ENCODE data around the gene SPACA7. TPM values are rescaled to one million over a fixed set of nuclear protein-coding genes. Genes with fewer than 3 reads are reported as not detected.

Gene SPACA7
- total and polyA plus RNA-seq, 5 donors, result not detected

DNA sequence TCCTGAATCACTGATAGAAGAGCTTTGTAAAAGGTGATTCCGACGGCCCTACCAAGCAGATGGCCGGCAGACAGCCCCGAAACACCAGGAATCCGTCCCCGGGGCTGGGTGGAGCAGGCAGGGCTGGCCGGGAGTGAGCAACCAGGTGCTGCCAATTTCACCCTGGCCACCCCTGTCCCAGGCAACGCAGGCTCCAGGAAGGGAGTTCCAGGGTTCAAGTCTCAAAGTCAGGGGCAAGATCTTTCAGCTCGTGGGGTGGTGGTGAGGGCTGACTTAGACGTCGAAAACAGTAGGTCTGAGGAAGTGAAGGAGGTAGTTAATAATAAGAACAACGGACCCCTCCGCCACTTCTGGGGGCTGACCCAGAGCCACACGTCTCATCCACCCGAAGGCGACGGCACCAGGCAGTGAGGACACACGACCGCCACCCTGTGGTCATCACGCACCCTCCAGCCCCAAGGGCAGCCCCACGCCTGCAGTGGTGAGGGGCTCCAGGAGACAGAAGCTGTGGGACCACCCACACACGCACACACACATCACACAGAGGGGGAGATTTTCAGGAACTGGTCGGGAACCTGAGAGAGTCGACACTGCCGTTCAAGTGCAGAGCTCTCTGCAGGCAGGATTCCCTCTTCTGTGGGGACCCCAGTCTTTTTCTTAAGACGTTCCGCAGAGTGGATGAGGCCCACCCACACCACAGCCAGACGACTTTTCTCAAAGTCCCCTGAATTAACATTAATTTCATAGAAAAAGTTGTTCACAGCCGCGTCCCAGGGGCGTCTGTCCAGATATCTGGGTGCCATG lies 67.2 kb downstream of the SPACA7 start:
- ATAC-seq (no peak), DNase-seq (peak in 1 of 3 donors; percentile 52)
- no peaks in the 10 kb centered on the region for H3K4me1 ChIP-seq (ENCODE audit: control insufficient read depth, insufficient read depth, low read length)
- 22% methylated on average over 31 of the region's 31 CpGs for WGBS
- H3K9me3 ChIP-seq (ENCODE audit: control insufficient read depth, low read length), result no peaks in the 10 kb centered on the region
- intact Hi-C loops (cut with DNase I), result loop anchor here in 3 of 4 donors (1.0 to 5.0 kb wide), 3 partner anchors 966 to 969 kb away; no protein-coding TSS in a partner anchor
- H3K27me3 ChIP-seq (ENCODE audit: control insufficient read depth, insufficient read depth), result no peaks in the 10 kb centered on the region
- no peak overlapping the region for H3K4me3 ChIP-seq (ENCODE audit: low read length)
- no peak overlapping the region for H3K27ac ChIP-seq (ENCODE audit: low read length)

DNA sequence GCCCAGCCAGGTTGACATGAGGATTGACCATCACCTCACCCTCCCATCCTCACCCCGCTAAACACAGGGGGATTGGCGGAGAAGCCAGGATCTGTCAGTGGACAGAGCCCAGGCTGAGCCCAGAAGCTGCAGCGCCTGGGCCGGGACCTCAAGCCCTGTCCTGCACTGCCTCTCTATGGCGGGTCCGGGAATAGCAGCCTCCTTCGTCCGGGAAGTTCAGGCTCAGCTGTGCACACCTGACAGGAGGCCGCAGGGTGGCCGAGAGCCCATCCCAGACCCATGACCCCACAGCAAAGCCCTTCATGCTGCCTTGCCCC lies 67.8 kb downstream of the SPACA7 start:
- 2% methylated on average over 10 of the region's 10 CpGs for WGBS
- Histone ChIP-seq H3K27me3 (ENCODE audit: control insufficient read depth, insufficient read depth) (no peaks in the 10 kb centered on the region), H3K27ac (ENCODE audit: low read length) (no peak overlapping the region), H3K9me3 (ENCODE audit: control insufficient read depth, low read length) (no peaks in the 10 kb centered on the region), H3K4me3 (ENCODE audit: low read length) (no peak overlapping the region), H3K4me1 (ENCODE audit: control insufficient read depth, insufficient read depth, low read length) (no peaks in the 10 kb centered on the region)
- intact Hi-C loops (cut with DNase I), result loop anchor here (1.0 to 5.0 kb wide), 4 partner anchors 967 to 970 kb away; no protein-coding TSS in a partner anchor
- ATAC-seq (peak; percentile 59 to 75), DNase-seq (peak; percentile 48 to 76 (median 75))

DNA sequence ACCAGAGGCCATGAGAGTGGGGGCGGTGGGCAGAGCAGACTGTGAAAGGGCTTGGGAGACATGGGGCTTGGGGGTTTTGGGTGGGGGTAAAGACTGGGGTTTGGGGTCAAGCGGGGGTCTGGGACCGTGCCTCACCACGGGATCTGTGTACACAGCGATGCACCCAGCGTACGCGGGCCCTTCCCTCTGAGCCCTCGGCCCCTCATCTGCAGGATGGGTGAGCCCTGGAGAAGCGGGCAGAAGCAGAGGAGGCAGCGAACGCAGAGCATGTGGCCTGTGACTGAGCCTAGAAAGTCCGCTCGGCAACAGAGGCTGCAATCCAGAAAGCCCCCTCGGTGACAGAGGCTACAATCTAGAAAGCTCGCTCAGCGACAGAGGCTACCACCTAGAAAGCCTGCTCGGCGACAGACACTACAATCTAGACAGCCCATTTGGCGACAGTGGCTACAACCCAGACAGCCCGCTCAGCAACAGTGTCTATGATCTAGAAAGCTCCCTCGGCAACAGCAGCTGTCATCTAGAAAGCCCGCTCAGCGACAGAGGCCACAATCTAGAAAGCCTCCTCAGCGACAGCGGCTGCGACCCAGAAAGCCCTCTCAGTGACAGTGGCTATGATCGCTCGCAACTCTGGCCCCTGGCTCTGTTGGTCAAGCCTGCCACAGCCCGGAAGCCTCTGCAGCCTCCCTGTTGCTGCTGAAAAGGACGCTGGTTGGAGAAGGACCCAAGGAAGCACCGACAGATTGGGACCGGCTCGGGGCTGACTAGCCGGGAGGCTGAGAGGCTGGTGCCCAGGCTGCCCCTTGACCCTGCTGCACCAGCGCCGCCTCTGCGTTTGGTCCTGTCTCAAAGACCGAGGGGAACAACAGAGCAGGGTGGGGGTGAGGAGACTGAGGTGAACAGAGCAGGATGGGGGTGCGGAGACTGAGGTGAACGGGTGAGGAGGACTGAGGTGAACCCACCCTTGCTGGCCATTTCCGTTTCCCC lies 68.6 kb downstream of the SPACA7 start:
- ATAC-seq, result no peak
- H3K27me3 ChIP-seq (ENCODE audit: control insufficient read depth, insufficient read depth), result no peaks in the 10 kb centered on the region
- H3K9me3 ChIP-seq (ENCODE audit: control insufficient read depth, low read length), result no peaks in the 10 kb centered on the region
- intact Hi-C loops (cut with DNase I), result loop anchor here in 2 of 4 donors (2.0 to 5.0 kb wide), 2 partner anchors 967 to 970 kb away; no protein-coding TSS in a partner anchor
- H3K4me1 ChIP-seq (ENCODE audit: control insufficient read depth, insufficient read depth, low read length), result no peaks in the 10 kb centered on the region
- DNase-seq, result peak in 1 of 3 donors; percentile 30
- no peak overlapping the region for H3K4me3 ChIP-seq (ENCODE audit: low read length)
- H3K27ac ChIP-seq (ENCODE audit: low read length), result no peak overlapping the region
- WGBS, result 76% methylated on average over 42 of the region's 42 CpGs

DNA sequence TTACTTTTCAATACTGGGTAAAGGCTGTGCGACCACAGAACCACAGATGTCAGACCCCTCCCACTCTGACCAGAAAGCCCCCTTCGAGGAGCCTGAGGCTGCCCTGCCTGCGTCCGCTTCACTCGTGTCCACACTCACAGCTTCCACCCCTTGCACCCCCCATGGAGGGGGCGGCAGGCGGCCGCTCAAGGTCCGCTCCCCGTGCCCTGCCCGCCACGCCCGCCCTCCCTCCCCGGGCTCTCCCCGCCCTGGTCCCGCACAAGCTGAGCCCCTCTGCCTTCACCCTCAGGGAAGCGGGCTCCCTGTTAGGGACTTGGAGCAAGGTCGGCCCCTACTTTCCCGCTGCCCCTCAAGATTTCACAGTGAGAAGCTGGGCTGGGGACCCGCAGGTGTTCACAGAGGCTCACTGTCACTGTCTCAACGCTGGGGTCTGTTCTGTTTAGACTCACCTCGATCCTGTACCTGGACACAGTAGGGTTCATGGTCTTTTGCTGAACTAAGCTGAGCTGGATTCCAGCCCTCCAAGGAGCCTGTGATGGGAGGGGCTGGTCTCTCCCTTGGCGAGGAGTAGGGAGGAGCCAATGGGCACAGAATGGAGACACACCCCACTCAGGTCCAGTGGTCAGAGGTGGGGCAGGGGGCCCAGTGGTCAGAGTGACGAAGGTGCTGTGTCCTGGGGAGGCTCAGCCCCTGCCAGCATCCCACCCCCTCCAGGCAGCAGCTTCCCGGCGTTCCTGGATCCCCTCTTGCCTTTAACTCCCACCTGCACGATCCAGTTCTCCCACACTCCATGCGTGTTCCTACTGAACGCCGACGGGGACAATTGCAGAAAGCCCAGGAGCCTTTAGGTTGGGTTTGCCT lies 69.5 kb downstream of the SPACA7 start:
- intact Hi-C loops (cut with DNase I), result loop anchor here in 1 of 4 donors (2.0 kb wide), 1 partner anchor 971 kb away; no protein-coding TSS in a partner anchor
- Histone ChIP-seq H3K27ac (ENCODE audit: low read length) (no peak overlapping the region), H3K4me3 (ENCODE audit: low read length) (no peak overlapping the region), H3K4me1 (ENCODE audit: control insufficient read depth, insufficient read depth, low read length) (no peaks in the 10 kb centered on the region), H3K9me3 (ENCODE audit: control insufficient read depth, low read length) (no peaks in the 10 kb centered on the region), H3K27me3 (ENCODE audit: control insufficient read depth, insufficient read depth) (no peaks in the 10 kb centered on the region)
- 67% methylated on average over 31 of the region's 31 CpGs for WGBS
- no peak for ATAC-seq
- peak in 1 of 3 donors; percentile 25 for DNase-seq

DNA sequence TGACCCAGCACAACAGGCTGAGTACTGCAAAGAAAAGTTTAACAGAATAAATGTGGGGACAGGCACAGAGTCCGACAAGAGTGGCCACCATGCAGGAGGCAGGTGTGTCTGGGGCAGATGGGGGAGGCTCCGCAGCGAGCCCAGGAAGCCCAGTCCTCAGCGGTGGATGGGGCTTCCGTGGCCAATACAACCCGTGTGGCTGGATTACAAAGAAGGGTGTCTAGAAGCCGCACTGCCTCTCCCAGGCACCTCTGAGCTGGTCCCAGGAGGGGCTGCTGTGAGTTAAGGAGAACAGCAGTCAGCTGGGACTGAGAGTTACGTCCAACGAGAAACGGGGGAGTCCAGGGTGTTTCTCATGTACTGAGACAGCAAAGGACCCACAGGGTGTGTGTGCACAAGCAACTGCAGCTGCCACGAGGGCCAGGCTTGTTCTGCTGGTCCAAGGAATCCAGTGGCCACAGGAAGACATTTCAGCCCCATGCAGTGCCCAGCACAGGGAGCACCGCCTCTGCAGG lies 70.2 kb downstream of the SPACA7 start:
- intact Hi-C loops (cut with DNase I), result no loop called here
- no peak for DNase-seq
- no peak for ATAC-seq

DNA sequence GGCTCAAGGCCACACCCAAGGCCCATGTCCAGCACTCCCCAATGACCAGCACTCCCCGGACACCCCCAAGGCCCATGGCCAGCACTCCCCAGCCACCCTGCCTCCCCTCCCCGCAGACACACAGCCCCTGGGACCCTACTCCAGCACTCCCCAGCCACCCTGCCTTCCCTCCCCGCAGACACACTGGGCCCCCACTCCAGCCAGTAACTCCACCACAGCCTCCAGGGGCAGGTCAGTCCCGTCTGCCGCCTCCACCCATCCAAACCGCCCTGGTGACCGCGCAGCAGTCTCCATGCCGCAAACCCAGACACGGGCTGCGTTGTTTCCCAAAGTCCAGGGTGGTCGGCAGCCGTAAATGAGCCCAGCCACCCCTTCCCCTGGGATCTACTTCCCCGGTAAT lies 70.7 kb downstream of the SPACA7 start:
- no peak overlapping the region for H3K4me3 ChIP-seq (ENCODE audit: low read length)
- no peaks in the 10 kb centered on the region for H3K27me3 ChIP-seq (ENCODE audit: control insufficient read depth, insufficient read depth)

More for the DNA sequence above, 70.2 kb downstream of the SPACA7 start:
- Histone ChIP-seq H3K27me3 (ENCODE audit: control insufficient read depth, insufficient read depth) (no peaks in the 10 kb centered on the region), H3K4me3 (ENCODE audit: low read length) (no peak overlapping the region), H3K4me1 (ENCODE audit: control insufficient read depth, insufficient read depth, low read length) (no peaks in the 10 kb centered on the region), H3K27ac (ENCODE audit: low read length) (no peak overlapping the region), H3K9me3 (ENCODE audit: control insufficient read depth, low read length) (no peaks in the 10 kb centered on the region)
- 69% methylated on average over 12 of the region's 12 CpGs for WGBS

DNA sequence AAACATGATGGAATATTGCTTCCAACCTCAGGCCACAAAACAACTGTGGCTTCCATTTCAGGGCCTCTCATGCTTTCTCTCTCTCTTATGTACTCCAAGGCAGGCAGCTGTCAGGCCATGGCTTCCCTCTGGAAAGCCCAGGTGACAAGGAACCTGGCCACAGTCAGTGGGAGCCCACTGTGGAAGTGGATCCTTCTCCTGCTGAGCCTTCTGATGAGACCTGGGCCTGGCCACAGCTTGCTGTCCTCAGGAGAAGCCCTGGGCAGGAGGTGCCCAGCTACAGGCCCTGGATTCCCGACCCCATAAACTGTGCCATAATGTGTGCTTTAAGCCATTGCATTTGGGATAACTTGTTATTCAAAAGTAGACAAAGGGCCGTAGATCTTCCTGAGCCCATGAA lies 71.2 kb downstream of the SPACA7 start:
- no peaks in the 10 kb centered on the region for H3K27me3 ChIP-seq (ENCODE audit: control insufficient read depth, insufficient read depth)
- 91% methylated on average over 2 of the region's 2 CpGs for WGBS
- no peak overlapping the region for H3K27ac ChIP-seq (ENCODE audit: low read length)
- H3K4me3 ChIP-seq (ENCODE audit: low read length), result no peak overlapping the region
- no peaks in the 10 kb centered on the region for H3K9me3 ChIP-seq (ENCODE audit: control insufficient read depth, low read length)
- H3K4me1 ChIP-seq (ENCODE audit: control insufficient read depth, insufficient read depth, low read length), result no peaks in the 10 kb centered on the region
- intact Hi-C loops (cut with DNase I), result no loop called here
- DNase-seq (no peak), ATAC-seq (no peak)

More for the DNA sequence above, 70.7 kb downstream of the SPACA7 start:
- intact Hi-C loops (cut with DNase I), result no loop called here
- Histone ChIP-seq H3K4me1 (ENCODE audit: control insufficient read depth, insufficient read depth, low read length) (no peaks in the 10 kb centered on the region), H3K9me3 (ENCODE audit: control insufficient read depth, low read length) (no peaks in the 10 kb centered on the region), H3K27ac (ENCODE audit: low read length) (no peak overlapping the region)
- peak in 1 of 3 donors; percentile 48 for DNase-seq
- no peak for ATAC-seq
- WGBS, result 83% methylated on average over 14 of the region's 14 CpGs

DNA sequence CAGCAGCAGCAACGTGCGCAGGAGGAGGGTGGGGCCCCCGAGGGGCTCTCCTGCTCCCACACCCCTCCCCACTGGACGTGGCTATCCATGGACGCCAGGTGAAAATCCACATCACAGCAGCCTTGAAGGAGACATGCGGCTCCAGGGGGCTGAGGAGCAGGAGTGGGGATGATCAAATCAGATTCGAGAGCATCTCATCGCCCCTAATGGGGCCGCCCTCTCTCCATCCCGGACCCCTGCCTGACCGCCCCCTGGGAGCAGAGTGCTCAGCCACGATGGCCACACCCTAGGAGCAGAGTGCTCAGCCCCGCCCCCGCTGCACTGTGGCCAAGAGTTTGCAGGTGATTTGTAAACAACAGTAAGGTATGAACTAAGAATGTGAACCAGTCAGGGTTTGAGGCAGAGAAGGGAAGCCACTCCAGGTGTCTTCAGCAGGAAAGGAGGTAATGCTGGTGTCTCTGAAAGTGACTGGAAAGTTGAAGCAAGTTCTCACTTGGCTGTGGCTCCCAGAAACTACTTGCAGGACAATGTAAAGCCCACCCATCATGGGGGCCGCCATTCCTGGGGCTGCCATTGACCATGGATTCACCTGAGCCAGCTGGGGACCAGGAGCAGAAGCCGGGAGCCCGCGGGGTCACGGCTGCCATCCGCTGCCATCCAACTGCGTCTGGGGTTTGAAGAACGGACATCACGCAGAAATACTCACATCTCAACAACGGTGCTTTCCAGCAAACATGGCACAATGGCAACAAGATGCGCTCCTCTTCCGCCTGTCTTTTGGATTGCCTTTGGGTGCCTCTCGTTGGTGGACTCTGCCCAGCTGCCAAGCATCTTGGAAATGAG lies 71.8 kb downstream of the SPACA7 start:
- H3K27me3 ChIP-seq (ENCODE audit: control insufficient read depth, insufficient read depth), result no peaks in the 10 kb centered on the region
- DNase-seq, result peak in 1 of 3 donors; percentile 33
- no peaks in the 10 kb centered on the region for H3K9me3 ChIP-seq (ENCODE audit: control insufficient read depth, low read length)
- H3K4me1 ChIP-seq (ENCODE audit: control insufficient read depth, insufficient read depth, low read length), result no peaks in the 10 kb centered on the region
- H3K27ac ChIP-seq (ENCODE audit: low read length), result no peak overlapping the region
- WGBS, result 82% methylated on average over 27 of the region's 27 CpGs
- intact Hi-C loops (cut with DNase I), result no loop called here
- no peak for ATAC-seq
- no peak overlapping the region for H3K4me3 ChIP-seq (ENCODE audit: low read length)

DNA sequence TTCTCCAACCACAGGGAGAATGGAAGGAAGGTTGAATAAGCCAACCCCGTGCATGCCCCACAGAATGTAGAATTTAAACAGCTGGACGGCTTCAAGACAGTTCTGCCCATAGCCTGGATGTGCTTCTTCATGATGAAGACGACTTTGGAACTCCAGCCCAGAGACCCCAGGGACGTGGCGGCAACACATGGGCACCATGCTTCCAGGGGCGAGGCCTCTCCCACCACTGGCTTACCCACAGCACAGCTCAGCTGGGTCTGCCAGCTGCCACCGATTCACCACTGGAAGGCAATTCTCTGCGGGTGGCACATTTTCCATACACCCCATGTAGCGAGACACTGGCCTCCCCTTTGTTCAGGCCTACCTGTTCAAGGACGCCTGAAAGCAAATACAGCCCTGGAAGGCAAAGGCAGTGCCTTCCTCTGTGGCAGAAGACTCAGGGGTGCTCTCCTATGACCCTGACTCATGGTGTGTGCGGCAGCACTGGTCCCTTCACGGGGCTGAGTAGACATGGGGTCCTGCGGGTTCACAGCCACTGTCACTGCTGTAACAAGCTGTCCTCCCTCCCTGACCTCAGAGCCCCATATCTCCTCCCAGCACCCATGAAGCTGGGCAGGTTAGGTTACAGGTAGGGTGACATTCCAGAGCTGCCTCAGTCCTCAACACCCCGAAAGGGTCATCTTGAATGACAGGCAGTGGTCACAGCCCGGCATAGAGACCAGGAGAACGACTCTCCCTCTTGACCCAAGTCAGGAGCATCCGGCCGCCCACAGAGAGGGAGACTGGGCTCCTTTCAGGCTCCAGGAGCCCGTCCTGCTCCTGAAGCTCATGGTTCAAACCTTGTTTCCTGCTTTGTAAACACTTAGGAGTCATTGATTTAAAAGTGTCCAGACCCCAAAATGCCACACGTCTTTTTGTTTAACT lies 72.7 kb downstream of the SPACA7 start:
- H3K4me3 ChIP-seq (ENCODE audit: low read length), result no peak overlapping the region
- no peaks in the 10 kb centered on the region for H3K4me1 ChIP-seq (ENCODE audit: control insufficient read depth, insufficient read depth, low read length)
- no peak for ATAC-seq
- DNase-seq, result no peak
- intact Hi-C loops (cut with DNase I), result no loop called here
- no peak overlapping the region for H3K27ac ChIP-seq (ENCODE audit: low read length)
- no peaks in the 10 kb centered on the region for H3K9me3 ChIP-seq (ENCODE audit: control insufficient read depth, low read length)
- 77% methylated on average over 20 of the region's 20 CpGs for WGBS
- H3K27me3 ChIP-seq (ENCODE audit: control insufficient read depth, insufficient read depth), result no peaks in the 10 kb centered on the region

Data from right cardiac atrium (tissue), 5 donors.